Astrocyte of the spinal cord (primary cell): ENCODE measurements around the gene UBAP1.
"Not testable (repeated sequence)": the region's sequence is repeated elsewhere in the genome, so short reads cannot be mapped to it uniquely, and the experiment has no call there.

Experiments used
- DNase-seq: peaks from one replicate; pipeline ENCODE4 v3.0.0; 2011; ENCODE audit warnings: low read depth, low spot score
- H3K4me3 ChIP-seq: 2 replicates; pipeline ENCODE4 v1.5.1; 2011; ENCODE audit warnings: low read depth, mild to moderate bottlenecking, low read length, moderate library complexity
- CTCF ChIP-seq: IDR thresholded peaks from 2 replicates; pipeline ENCODE4 v1.5.1; 2012; ENCODE audit warnings: low read depth, mild to moderate bottlenecking, low read length, inconsistent platforms
- in situ Hi-C: cut with HindIII; loops from 2 replicates; pipeline ENCODE4 v1.10.0; 2017; ENCODE audit warnings: low sequenced_read_pairs

The UBAP1 gene

GRCh38 chr9:34178436-34179212, at the start of gene UBAP1:
Gene UBAP1, plus strand, starts transcription at chr9:34179043. Its CDS starts 41,872 bp downstream, at chr9:34220915.
- H3K4me3 ChIP-seq: peak within 1 kb of the TSS; percentile 87
- in situ Hi-C loops: no loop called here
- no peak for TF ChIP-seq CTCF
- peak; percentile 98 for DNase-seq

GRCh38 chr9:34131571-34131970, 47.3 kb upstream of the UBAP1 start:
- no peak overlapping the region for H3K4me3 ChIP-seq
- no peak for DNase-seq
- TF ChIP-seq CTCF: no peak
- in situ Hi-C loops: no loop called here

GRCh38 chr9:34133436-34133949, 45.4 kb upstream of the UBAP1 start:
- DNase-seq: no peak
- in situ Hi-C loops: no loop called here
- no peak overlapping the region for H3K4me3 ChIP-seq
- TF ChIP-seq CTCF: no peak

- in situ Hi-C loops: no loop called here
- no peak for DNase-seq
- H3K4me3 ChIP-seq: no peak overlapping the region
- no peak for TF ChIP-seq CTCF
These were observed 44.3 kb upstream of the UBAP1 start for GRCh38 chr9:34134521-34134920.

- H3K4me3 ChIP-seq, in situ Hi-C loops, DNase-seq: not testable (repeated sequence)
These were observed 40.2 kb upstream of the UBAP1 start for GRCh38 chr9:34138644-34139043.

GRCh38 chr9:34139477-34140146, 39.2 kb upstream of the UBAP1 start:
- in situ Hi-C loops: no loop called here
- peak; percentile 53 for TF ChIP-seq CTCF
- DNase-seq: peak; percentile 90
- H3K4me3 ChIP-seq: no peak overlapping the region

GRCh38 chr9:34140853-34141252, 38.0 kb upstream of the UBAP1 start:
- H3K4me3 ChIP-seq: no peak overlapping the region
- in situ Hi-C loops: no loop called here
- DNase-seq: no peak
- no peak for TF ChIP-seq CTCF
